GM18508 (cell line): ENCODE measurements around the gene SCN4A.

ENCODE experiments used
- ATAC-seq: cut with Tn5 transposase; IDR thresholded peaks from one replicate; pipeline ENCODE4 v1.9.1; 2021; ENCODE audit warnings: moderate number of reproducible peaks; ENCODE audit not compliant: insufficient read depth, unreplicated experiment

The SCN4A gene

GRCh38 chr17:64002658-64003525 lies 30.2 kb upstream of the SCN4A start:
- ATAC-seq, result no peak

- ATAC-seq, result no peak
Observed at GRCh38 chr17:64001763-64002529, 29.2 kb upstream of the SCN4A start.

GRCh38 chr17:64001091-64001579 lies 28.4 kb upstream of the SCN4A start:
- ATAC-seq, result no peak

- ATAC-seq, result no peak
Observed at GRCh38 chr17:63999680-64000531, 27.2 kb upstream of the SCN4A start.

GRCh38 chr17:63998721-63999679 lies 26.3 kb upstream of the SCN4A start:
- no peak for ATAC-seq

- no peak for ATAC-seq
Observed at GRCh38 chr17:63998050-63998720, 25.5 kb upstream of the SCN4A start, which contains the start of gene PRR29. TSS of gene PRR29 (plus strand) at chr17:63998351. CDS start at chr17:63998365, 14 bp downstream.

GRCh38 chr17:63997341-63998048 lies 24.8 kb upstream of the SCN4A start:
- ATAC-seq, result no peak

GRCh38 chr17:63996430-63997182 lies 23.9 kb upstream of the SCN4A start:
- no peak for ATAC-seq

- ATAC-seq, result no peak
Observed at GRCh38 chr17:63995626-63996025, 22.9 kb upstream of the SCN4A start.

GRCh38 chr17:63993368-63993985 lies 20.8 kb upstream of the SCN4A start:
- ATAC-seq, result no peak

- no peak for ATAC-seq
Observed at GRCh38 chr17:63991611-63992010, 18.9 kb upstream of the SCN4A start.

GRCh38 chr17:63989622-63990345 lies 17.1 kb upstream of the SCN4A start:
- no peak for ATAC-seq

GRCh38 chr17:63988741-63989621 lies 16.3 kb upstream of the SCN4A start:
- no peak for ATAC-seq

GRCh38 chr17:63988127-63988478 lies 15.4 kb upstream of the SCN4A start:
- ATAC-seq, result no peak
